Measurements from ENCODE around the gene GFRA1.
A peak's percentile ranks its signal among the peaks of the same experiment; 100 is the strongest.

Gene GFRA1

DNA sequence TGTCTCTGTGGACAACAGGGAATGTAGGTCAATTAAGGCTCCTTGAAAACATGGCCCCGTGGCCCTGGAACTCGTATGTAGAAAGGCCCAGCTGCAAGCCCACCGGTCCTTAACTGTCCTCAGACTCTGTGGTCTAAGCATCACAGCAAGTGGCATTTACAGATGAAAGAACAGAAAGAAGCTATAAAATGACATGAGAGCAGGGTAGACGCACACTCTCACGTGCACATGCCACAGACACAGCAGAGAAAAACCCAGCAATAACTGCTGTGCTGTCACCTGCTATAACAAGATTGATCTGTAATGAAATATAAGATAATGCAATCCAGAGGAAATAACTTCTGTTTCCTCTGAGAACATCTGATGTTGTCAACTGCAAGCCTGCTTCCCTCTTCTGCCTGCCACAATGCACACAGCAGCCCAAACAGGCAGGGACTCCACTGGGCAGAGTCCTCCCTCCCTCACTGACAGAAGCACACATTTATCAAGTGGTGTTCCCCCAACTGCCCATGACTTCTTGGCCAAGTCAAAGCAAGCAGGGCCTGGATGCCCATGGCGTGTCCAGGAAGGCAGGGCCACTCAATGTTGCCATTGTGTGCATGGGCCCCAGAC lies 63.9 kb downstream of the GFRA1 start:
- no peak overlapping the region for H3K4me3 Mint-ChIP-seq
- H3K9me3 Mint-ChIP-seq = no peaks in the 10 kb centered on the region
- no peaks in the 10 kb centered on the region for H3K27me3 Mint-ChIP-seq
- no peak for DNase-seq
- no peaks in the 10 kb centered on the region for H3K4me1 Mint-ChIP-seq
- no peak overlapping the region for H3K27ac Mint-ChIP-seq
- no peaks in the 10 kb centered on the region for H3K36me3 Mint-ChIP-seq (ENCODE audit: low read depth)
- no peak for ATAC-seq

DNA sequence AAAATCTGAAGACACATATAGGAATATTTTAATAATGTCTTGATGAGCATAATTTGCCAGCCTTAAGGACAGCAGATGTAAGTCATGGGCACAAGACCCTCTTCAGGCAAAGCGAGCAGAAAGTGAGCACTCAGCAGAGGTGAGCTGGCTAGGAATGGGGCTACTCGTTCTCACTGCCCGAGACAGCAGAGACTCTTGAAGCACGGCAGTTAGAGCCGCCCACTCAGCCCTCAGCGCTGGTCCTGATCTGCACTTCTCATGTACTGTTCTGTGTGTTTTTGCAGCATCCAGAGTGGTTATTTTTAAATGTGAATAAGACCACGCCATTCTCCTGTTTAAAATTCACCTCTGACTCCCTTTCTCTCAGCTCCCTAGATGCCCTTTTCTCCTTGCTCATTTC lies 65.3 kb downstream of the GFRA1 start:
- Mint-ChIP-seq H3K27me3 (no peaks in the 10 kb centered on the region), H3K4me3 (no peak overlapping the region), H3K27ac (no peak overlapping the region), H3K4me1 (no peaks in the 10 kb centered on the region), H3K9me3 (no peaks in the 10 kb centered on the region), H3K36me3 (ENCODE audit: low read depth) (no peaks in the 10 kb centered on the region)
- no peak for ATAC-seq
- no peak for DNase-seq

GRCh38 chr10:116203661-116204060 lies 69.3 kb downstream of the GFRA1 start:
- no peaks in the 10 kb centered on the region for H3K27me3 Mint-ChIP-seq
- H3K4me1 Mint-ChIP-seq = no peaks in the 10 kb centered on the region
- ATAC-seq = no peak
- DNase-seq = no peak
- no peaks in the 10 kb centered on the region for H3K36me3 Mint-ChIP-seq (ENCODE audit: low read depth)
- H3K9me3 Mint-ChIP-seq = no peaks in the 10 kb centered on the region
- H3K4me3 Mint-ChIP-seq = no peak overlapping the region
- no peak overlapping the region for H3K27ac Mint-ChIP-seq

GRCh38 chr10:116201670-116202430 lies 71.2 kb downstream of the GFRA1 start:
- no peak for ATAC-seq
- DNase-seq = no peak
- H3K36me3 Mint-ChIP-seq (ENCODE audit: low read depth) = no peaks in the 10 kb centered on the region
- no peaks in the 10 kb centered on the region for H3K27me3 Mint-ChIP-seq
- no peaks in the 10 kb centered on the region for H3K4me1 Mint-ChIP-seq
- no peak overlapping the region for H3K4me3 Mint-ChIP-seq
- no peak overlapping the region for H3K27ac Mint-ChIP-seq
- H3K9me3 Mint-ChIP-seq = no peaks in the 10 kb centered on the region

DNA sequence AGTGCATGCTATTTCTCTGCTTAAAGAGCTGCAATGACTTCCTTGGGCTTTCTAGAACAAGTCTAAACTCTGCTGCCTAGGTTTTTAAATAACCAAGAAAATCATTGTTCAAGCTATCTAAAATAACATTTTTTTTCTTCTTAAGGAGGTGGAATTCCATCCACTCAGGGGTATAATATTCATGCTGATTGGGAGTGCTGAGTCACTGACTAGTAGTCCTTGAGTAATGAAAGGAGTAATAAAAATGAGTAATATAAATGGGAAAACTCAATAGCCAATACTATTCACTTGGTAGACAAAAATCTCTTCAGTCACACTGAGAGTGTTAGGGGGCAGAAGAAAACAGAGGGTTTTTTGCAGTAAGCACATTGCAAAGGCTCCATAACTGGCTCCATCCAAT lies 72.0 kb downstream of the GFRA1 start:
- H3K36me3 Mint-ChIP-seq (ENCODE audit: low read depth) = no peaks in the 10 kb centered on the region
- DNase-seq (no peak), ATAC-seq (no peak)
- no peak overlapping the region for H3K27ac Mint-ChIP-seq
- H3K4me1 Mint-ChIP-seq = no peaks in the 10 kb centered on the region
- H3K4me3 Mint-ChIP-seq = no peak overlapping the region
- no peaks in the 10 kb centered on the region for H3K27me3 Mint-ChIP-seq
- H3K9me3 Mint-ChIP-seq = no peaks in the 10 kb centered on the region

DNA sequence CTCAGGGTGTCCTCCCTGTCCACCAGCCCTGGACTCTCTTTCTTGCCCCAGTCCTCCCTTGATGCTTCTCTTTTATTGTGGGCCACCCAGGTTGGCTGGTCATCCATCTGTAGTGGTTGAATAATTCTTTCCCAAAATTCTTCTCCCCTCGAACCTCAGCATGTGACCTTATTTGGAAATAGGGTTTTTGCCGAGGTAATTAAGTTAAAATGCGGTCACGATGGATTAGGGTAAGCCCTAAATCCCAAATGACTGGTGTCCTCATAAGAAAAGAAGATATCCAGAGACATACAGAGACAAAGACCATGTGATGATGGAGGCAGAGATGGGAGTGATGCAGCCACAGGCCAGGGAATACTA lies 74.3 kb downstream of the GFRA1 start:
- no peak overlapping the region for H3K27ac Mint-ChIP-seq
- H3K4me3 Mint-ChIP-seq = no peak overlapping the region
- no peak for ATAC-seq
- no peaks in the 10 kb centered on the region for H3K36me3 Mint-ChIP-seq (ENCODE audit: low read depth)
- no peaks in the 10 kb centered on the region for H3K4me1 Mint-ChIP-seq
- H3K27me3 Mint-ChIP-seq = no peaks in the 10 kb centered on the region
- H3K9me3 Mint-ChIP-seq = peaks cover 15% of the 10 kb centered on the region
- no peak for DNase-seq

DNA sequence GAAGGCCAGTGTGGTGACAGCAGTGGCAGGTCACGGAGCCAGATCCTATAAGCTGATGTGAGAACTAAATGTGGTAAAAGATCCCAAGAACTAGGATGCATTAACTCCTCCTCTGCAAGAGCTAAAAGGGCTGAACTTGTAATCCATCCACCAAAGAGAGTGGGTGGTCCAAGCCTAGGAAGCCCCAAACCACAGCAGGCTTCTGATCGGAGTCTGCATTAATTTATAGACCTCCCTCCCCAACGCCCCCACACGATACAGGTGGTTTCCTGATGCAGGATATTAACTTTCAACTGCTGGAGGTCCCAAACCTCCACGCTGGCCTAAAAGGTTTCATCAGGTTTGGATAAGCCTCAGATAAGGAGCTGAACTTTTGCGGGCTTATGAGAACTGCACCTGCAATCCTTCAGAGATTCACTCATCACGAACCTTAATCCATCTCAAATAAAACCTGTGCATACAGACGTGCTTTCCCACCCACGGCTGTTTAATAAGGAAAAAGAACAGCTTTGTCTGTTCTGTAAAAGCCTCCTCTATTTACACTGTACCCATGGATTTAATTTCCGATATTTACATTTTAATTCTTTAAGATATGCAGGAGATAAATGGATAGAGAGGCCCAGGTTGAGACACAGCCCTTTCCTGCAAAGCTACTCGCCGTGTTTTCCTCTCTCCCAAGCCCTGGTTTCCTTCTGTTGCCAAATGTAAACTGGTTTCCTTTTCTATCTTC lies 74.9 kb downstream of the GFRA1 start:
- ATAC-seq (no peak), DNase-seq (no peak)
- Mint-ChIP-seq H3K27me3 (no peaks in the 10 kb centered on the region), H3K4me3 (no peak overlapping the region), H3K36me3 (ENCODE audit: low read depth) (no peaks in the 10 kb centered on the region), H3K27ac (no peak overlapping the region), H3K9me3 (peaks cover 15% of the 10 kb centered on the region), H3K4me1 (no peaks in the 10 kb centered on the region)

DNA sequence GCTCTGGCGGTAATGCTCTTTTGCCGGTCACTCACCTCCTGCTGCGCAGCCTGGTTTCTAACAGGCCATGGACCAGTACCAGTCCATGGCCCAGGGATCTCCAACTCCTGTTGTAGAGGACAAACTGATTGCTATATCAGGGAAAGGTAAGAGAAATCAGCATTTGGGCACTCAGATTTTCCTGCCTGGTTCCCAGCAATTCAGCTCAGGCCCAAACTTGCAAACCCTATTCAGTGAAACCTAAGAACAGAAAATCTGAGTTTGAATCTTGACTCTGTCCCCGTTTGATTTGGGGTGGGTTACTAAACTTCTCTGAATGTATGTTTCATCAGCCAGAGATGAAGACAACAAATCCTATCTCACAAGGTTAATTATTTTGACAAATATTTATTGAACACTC lies 77.4 kb downstream of the GFRA1 start:
- ATAC-seq (no peak), DNase-seq (no peak)
- Mint-ChIP-seq H3K27ac (no peak overlapping the region), H3K4me1 (no peaks in the 10 kb centered on the region), H3K36me3 (ENCODE audit: low read depth) (no peaks in the 10 kb centered on the region), H3K9me3 (peaks cover 15% of the 10 kb centered on the region), H3K27me3 (peaks cover under 1% of the 10 kb centered on the region), H3K4me3 (no peak overlapping the region)

- Mint-ChIP-seq H3K4me1 (no peaks in the 10 kb centered on the region), H3K27me3 (peaks cover 2% of the 10 kb centered on the region), H3K9me3 (peaks cover 15% of the 10 kb centered on the region), H3K36me3 (ENCODE audit: low read depth) (no peaks in the 10 kb centered on the region), H3K4me3 (no peak overlapping the region), H3K27ac (no peak overlapping the region)
- ATAC-seq = no peak
- DNase-seq = no peak
Observed at GRCh38 chr10:116195039-116195438, 78.0 kb downstream of the GFRA1 start.

DNA sequence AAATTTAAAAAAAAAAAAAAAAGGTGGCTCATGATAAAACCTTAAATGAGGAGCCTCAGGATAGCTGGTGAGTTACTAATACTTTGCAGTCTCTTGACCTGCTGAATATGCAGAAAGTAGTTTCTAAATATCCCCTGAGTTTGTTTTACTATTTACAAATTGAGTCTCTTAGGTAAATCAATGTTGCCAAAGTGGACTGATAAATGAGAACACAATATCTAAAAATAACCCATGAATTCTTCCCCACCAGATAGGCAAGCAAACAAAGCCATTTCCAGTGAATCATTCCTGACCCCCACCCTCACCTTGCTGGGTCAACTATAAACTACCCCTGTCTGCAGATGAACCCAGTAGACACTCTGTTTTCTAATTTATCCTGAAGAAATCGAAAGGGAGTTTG lies 78.9 kb downstream of the GFRA1 start:
- ATAC-seq (no peak), DNase-seq (no peak)
- Mint-ChIP-seq H3K27me3 (peaks cover 2% of the 10 kb centered on the region), H3K9me3 (peaks cover 15% of the 10 kb centered on the region), H3K27ac (no peak overlapping the region), H3K4me3 (no peak overlapping the region), H3K4me1 (no peaks in the 10 kb centered on the region), H3K36me3 (ENCODE audit: low read depth) (no peaks in the 10 kb centered on the region)

DNA sequence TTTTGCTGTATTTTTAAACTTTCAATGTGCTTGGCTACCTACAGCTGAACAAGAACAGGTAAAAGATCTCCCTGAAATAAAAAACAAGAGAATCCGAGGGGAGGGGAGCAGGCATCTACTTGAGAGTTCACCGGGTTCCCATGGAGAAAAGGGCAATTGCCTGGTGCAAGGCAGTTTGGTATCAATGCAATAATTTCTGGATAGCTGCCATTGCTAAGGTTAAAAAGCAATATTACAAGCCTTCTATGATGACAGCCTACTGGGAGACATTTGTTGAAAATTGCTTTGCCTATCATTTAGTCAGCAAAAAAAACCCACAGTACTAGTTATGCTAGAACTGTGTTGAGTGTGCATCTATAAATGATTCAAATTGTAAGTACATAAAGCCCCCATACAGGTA lies 82.1 kb downstream of the GFRA1 start:
- H3K4me1 Mint-ChIP-seq = no peaks in the 10 kb centered on the region
- peaks cover 15% of the 10 kb centered on the region for H3K9me3 Mint-ChIP-seq
- H3K27me3 Mint-ChIP-seq = peaks cover 2% of the 10 kb centered on the region
- H3K36me3 Mint-ChIP-seq (ENCODE audit: low read depth) = no peaks in the 10 kb centered on the region
- ATAC-seq (no peak), DNase-seq (no peak)
- H3K4me3 Mint-ChIP-seq = no peak overlapping the region
- no peak overlapping the region for H3K27ac Mint-ChIP-seq

DNA sequence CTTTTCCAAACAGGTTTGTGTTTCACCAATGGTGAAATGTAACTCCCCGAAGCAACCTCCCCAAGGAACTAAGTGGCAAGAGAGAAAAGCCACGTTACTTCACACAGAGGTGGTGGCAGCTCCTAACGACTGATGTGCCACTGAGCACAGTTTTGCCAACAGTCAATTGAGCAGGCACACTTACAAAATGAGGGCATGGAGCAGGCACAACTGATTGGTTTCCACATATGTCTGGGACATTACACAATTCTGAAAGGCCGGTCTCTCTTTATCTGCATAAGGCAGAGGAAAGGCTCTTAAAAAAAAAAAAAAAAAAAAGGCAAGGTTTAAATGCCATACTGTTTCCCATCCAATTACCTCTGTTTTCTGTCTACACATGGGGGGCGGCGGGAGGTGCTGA lies 86.7 kb downstream of the GFRA1 start:
- Mint-ChIP-seq H3K4me3 (no peak overlapping the region), H3K27me3 (peaks cover 2% of the 10 kb centered on the region), H3K27ac (no peak overlapping the region), H3K9me3 (no peaks in the 10 kb centered on the region), H3K4me1 (no peaks in the 10 kb centered on the region), H3K36me3 (ENCODE audit: low read depth) (no peaks in the 10 kb centered on the region)
- DNase-seq (no peak), ATAC-seq (no peak)

DNA sequence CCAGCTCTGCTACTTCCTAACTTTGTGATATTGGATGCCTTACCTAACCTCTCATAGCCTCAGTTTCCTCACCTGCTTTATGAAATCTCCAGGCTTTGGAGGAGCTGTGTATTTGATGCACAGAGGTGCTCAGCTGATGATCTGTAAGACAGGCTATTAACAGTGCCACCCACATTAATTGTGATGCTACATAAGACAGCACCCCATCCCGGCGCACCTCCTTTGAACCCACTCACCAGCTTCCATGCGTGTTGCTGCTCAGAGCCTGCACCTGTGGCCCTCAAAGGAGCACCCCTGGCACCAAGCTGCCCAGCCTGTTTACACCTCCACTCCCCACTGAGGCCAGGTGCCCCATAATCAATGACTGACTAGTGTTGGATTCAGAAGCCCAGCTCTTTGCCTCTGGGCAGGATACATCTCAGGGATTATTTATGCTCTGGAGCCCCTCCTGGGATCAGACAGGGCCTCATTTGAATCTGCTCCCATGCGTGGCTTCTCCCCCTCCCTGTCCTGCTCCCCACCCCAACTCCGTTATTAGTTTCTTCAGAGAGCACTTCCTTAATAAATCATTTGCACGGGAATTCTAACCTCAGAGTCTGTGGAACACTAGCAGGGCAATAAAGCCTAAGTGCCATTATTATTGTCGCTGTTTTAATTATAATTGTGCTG lies 87.7 kb downstream of the GFRA1 start:
- DNase-seq = no peak
- Mint-ChIP-seq H3K27ac (no peak overlapping the region), H3K4me3 (no peak overlapping the region), H3K27me3 (no peaks in the 10 kb centered on the region), H3K4me1 (no peaks in the 10 kb centered on the region), H3K9me3 (no peaks in the 10 kb centered on the region), H3K36me3 (ENCODE audit: low read depth) (no peaks in the 10 kb centered on the region)
- ATAC-seq = no peak

GRCh38 chr10:116184512-116184794 lies 88.6 kb downstream of the GFRA1 start:
- DNase-seq = no peak
- H3K36me3 Mint-ChIP-seq (ENCODE audit: low read depth) = no peaks in the 10 kb centered on the region
- ATAC-seq = peak; percentile 5
- no peak overlapping the region for H3K27ac Mint-ChIP-seq
- no peaks in the 10 kb centered on the region for H3K27me3 Mint-ChIP-seq
- H3K4me1 Mint-ChIP-seq = no peaks in the 10 kb centered on the region
- H3K9me3 Mint-ChIP-seq = no peaks in the 10 kb centered on the region
- no peak overlapping the region for H3K4me3 Mint-ChIP-seq

Measured in activated naive CD8-positive, alpha-beta T cell treated with anti-CD3 and anti-CD28 coated beads, Interleukin-2, amount 50 U/mL, for 24 hours (primary cell).